IPS-20b (cell line): Measurements from ENCODE around the gene LIPE.

Source experiments
- H3K27ac ChIP-seq: one replicate; pipeline ENCODE4 v1.5.1; 2013; ENCODE audit warnings: low read length
- H3K27me3 ChIP-seq: 2 replicates; pipeline ENCODE4 v1.6.1; 2013; ENCODE audit warnings: mild to moderate bottlenecking, low read length, inconsistent platforms; ENCODE audit not compliant: insufficient read depth
- H3K36me3 ChIP-seq: 2 replicates; pipeline ENCODE4 v1.6.1; 2013; ENCODE audit warnings: low read depth, mild to moderate bottlenecking, inconsistent platforms, low read length, moderate library complexity; ENCODE audit not compliant: insufficient read depth
- H3K4me1 ChIP-seq: 2 replicates; pipeline ENCODE4 v1.6.1; 2013; ENCODE audit warnings: mild to moderate bottlenecking, control low read depth, inconsistent platforms, low read length, moderate library complexity; ENCODE audit not compliant: insufficient read depth
- H3K4me3 ChIP-seq: 2 replicates; pipeline ENCODE4 v1.5.1; 2013; ENCODE audit warnings: mild to moderate bottlenecking, low read length, inconsistent platforms
- H3K9ac ChIP-seq: 2 replicates; pipeline ENCODE4 v1.6.1; 2013; ENCODE audit warnings: low read depth, mild to moderate bottlenecking, inconsistent platforms, low read length, moderate library complexity
- H3K9me3 ChIP-seq: 2 replicates; pipeline ENCODE4 v1.6.1; 2013; ENCODE audit warnings: mild to moderate bottlenecking, low read depth, low read length, inconsistent platforms; ENCODE audit not compliant: insufficient read depth

The LIPE gene

GRCh38 chr19:42370068-42370520, 57.1 kb downstream of the LIPE start:
- H3K27me3 ChIP-seq: no peaks in the 10 kb centered on the region
- no peaks in the 10 kb centered on the region; the same call in 1 of the 2 replicates for H3K9me3 ChIP-seq
- H3K27ac ChIP-seq: no peak overlapping the region
- H3K4me3 ChIP-seq: peak overlapping the region; percentile 25; the same call in 1 of the 2 replicates
- H3K4me1 ChIP-seq: peaks cover 4% of the 10 kb centered on the region; the same call in 1 of the 2 replicates
- peaks cover 8% of the 10 kb centered on the region; the same call in 1 of the 2 replicates for H3K36me3 ChIP-seq
- peak overlapping the region; percentile 35; the same call in 1 of the 2 replicates for H3K9ac ChIP-seq

DNA sequence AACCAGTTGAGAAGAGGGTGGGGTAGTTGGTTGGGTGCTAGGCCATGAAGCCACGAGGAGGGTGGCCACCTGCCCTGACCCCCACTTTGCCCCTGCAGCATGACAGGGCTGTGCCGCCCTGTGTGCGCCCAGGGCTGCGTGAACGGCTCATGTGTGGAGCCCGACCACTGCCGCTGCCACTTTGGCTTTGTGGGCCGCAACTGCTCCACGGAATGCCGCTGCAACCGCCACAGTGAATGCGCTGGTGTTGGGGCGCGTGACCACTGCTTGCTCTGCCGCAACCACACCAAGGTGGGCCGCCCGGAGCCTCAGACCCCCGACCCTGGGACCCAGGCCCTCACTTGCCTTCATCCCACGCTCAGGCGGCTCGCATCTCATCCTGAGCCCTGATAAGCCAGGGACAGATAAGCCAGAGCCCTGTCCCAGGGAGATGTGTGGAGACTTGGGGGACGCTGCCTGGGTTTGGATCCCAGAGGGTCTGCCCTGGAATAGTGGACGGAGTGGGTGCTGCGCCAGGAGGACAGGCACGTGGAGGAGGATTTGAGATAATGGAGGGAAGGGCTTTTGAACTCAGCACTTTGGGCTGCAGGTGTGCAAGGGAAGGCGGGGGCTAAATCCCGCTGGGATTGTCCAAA, 57.6 kb downstream of the LIPE start:
- Histone ChIP-seq H3K9ac (peak overlapping the region; percentile 23; the same call in 1 of the 2 replicates), H3K27ac (no peak overlapping the region)

GRCh38 chr19:42368765-42369164, 58.4 kb downstream of the LIPE start:
- no peak overlapping the region for H3K4me3 ChIP-seq
- peaks cover 5% of the 10 kb centered on the region for H3K9me3 ChIP-seq
- H3K4me1 ChIP-seq: peaks cover 4% of the 10 kb centered on the region; the same call in 1 of the 2 replicates
- no peaks in the 10 kb centered on the region for H3K27me3 ChIP-seq
- H3K36me3 ChIP-seq: peaks cover 14% of the 10 kb centered on the region
- no peak overlapping the region for H3K27ac ChIP-seq
- H3K9ac ChIP-seq: no peak overlapping the region

More for the DNA sequence above, 57.6 kb downstream of the LIPE start:
- H3K27me3 ChIP-seq: no peaks in the 10 kb centered on the region
- peaks cover 8% of the 10 kb centered on the region; the same call in 1 of the 2 replicates for H3K36me3 ChIP-seq
- no peak overlapping the region for H3K4me3 ChIP-seq
- H3K9me3 ChIP-seq: no peaks in the 10 kb centered on the region; the same call in 1 of the 2 replicates
- H3K4me1 ChIP-seq: peaks cover 4% of the 10 kb centered on the region; the same call in 1 of the 2 replicates

- Histone ChIP-seq H3K9ac (no peak overlapping the region), H3K27ac (no peak overlapping the region), H3K27me3 (no peaks in the 10 kb centered on the region), H3K36me3 (peaks cover 16% of the 10 kb centered on the region), H3K4me3 (no peak overlapping the region), H3K9me3 (peaks cover 7% of the 10 kb centered on the region), H3K4me1 (peaks cover 4% of the 10 kb centered on the region; the same call in 1 of the 2 replicates)
Measured at GRCh38 chr19:42368360-42368759, 58.8 kb downstream of the LIPE start.

GRCh38 chr19:42367929-42368328, 59.3 kb downstream of the LIPE start:
- peaks cover 20% of the 10 kb centered on the region for H3K36me3 ChIP-seq
- H3K9ac ChIP-seq: no peak overlapping the region
- H3K9me3 ChIP-seq: peaks cover 7% of the 10 kb centered on the region
- H3K27ac ChIP-seq: no peak overlapping the region
- H3K4me1 ChIP-seq: peaks cover 4% of the 10 kb centered on the region; the same call in 1 of the 2 replicates
- no peaks in the 10 kb centered on the region for H3K27me3 ChIP-seq
- no peak overlapping the region for H3K4me3 ChIP-seq

DNA sequence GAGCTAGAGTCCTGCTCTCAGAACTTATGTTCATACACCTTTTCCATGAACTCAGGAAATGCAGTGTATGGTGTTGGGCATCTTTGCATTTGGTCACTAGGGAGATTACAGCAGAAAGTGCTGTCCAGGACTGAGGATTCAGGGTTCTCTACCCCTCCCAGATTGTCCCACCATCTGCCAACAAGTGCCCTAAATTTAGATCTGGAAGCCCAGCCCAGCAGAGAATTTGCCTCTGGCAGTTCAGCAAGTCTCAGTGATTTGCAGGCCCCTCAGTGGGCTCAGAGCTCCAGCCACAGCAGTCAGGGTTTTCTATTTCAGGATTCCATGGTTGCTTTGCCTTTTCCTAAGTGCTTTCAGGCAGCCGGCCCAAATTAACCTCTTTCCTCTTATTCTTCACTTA, 60.5 kb downstream of the LIPE start:
- Histone ChIP-seq H3K27me3 (no peaks in the 10 kb centered on the region), H3K36me3 (peaks cover 21% of the 10 kb centered on the region), H3K4me3 (no peak overlapping the region), H3K4me1 (peaks cover 4% of the 10 kb centered on the region; the same call in 1 of the 2 replicates), H3K9ac (no peak overlapping the region), H3K27ac (no peak overlapping the region), H3K9me3 (peaks cover 7% of the 10 kb centered on the region)

DNA sequence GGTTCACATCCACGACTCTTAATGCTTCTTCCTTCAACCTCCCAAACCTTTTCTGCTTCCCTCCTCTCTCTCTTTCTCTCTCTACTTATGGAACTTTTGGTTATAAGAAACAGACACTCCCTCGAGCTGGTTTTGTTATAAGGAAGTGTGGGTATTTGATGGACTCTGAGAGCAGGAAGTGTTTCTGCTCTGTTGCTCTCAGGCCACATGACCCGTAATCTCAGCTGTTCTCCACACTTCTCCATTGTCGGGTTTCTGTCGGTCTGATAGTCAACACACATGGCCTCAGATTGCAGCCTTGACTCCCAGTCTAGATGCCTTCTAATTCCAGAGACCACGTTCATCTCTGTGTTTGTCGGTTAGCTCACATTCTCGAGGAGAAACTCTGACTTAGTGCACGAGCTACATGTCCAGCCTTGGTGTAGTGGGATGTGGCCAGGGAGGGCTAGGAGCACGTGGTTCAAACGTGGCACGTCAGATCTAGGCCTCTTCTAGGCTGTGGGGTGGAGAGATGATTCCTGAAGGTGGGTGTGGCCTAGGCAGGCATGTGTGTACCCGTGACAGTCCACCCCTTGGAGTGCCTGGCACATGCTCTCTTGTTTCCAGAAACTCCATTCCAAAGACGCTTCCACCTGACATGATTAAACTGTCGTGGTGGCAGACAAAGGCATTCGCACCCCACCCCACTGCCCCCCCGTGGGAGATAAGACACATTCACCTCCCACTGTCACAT, 63.4 kb downstream of the LIPE start:
- Histone ChIP-seq H3K9ac (no peak overlapping the region), H3K4me3 (no peak overlapping the region), H3K4me1 (no peaks in the 10 kb centered on the region), H3K9me3 (peaks cover 7% of the 10 kb centered on the region), H3K27ac (no peak overlapping the region), H3K36me3 (peaks cover 17% of the 10 kb centered on the region), H3K27me3 (no peaks in the 10 kb centered on the region)

- Histone ChIP-seq H3K36me3 (peaks cover 17% of the 10 kb centered on the region), H3K27ac (no peak overlapping the region), H3K9me3 (peaks cover 7% of the 10 kb centered on the region), H3K4me3 (no peak overlapping the region), H3K4me1 (no peaks in the 10 kb centered on the region), H3K27me3 (no peaks in the 10 kb centered on the region), H3K9ac (no peak overlapping the region)
Measured at GRCh38 chr19:42362891-42363440, 64.2 kb downstream of the LIPE start.

- peaks cover 17% of the 10 kb centered on the region for H3K36me3 ChIP-seq
- H3K4me1 ChIP-seq: no peaks in the 10 kb centered on the region
- no peak overlapping the region for H3K4me3 ChIP-seq
- H3K27me3 ChIP-seq: no peaks in the 10 kb centered on the region
- H3K9me3 ChIP-seq: peaks cover 7% of the 10 kb centered on the region; the same call in 1 of the 2 replicates
- no peak overlapping the region for H3K9ac ChIP-seq
- H3K27ac ChIP-seq: no peak overlapping the region
Measured at GRCh38 chr19:42362342-42362741, 64.8 kb downstream of the LIPE start.

DNA sequence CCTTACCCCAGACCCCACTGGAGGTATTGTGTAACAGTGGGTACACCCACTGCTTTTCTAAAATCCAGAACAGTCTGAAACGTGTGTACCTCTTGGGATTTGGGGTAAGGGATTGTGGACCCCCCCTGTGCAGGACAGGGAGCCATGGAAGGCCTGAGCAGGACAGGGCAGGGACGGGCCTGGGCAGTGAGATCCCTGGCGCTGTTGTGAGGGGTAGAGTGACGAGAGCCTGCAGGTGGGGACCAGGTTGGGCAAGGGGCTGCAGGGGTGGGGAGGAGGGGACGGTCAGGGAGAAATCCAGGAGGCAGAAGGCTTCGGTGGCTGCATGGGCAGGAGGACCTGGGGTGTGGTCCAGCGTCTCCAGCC, 65.7 kb downstream of the LIPE start:
- H3K27me3 ChIP-seq: no peaks in the 10 kb centered on the region
- H3K36me3 ChIP-seq: peaks cover 24% of the 10 kb centered on the region
- peaks cover 7% of the 10 kb centered on the region; the same call in 1 of the 2 replicates for H3K9me3 ChIP-seq
- no peaks in the 10 kb centered on the region for H3K4me1 ChIP-seq
- H3K4me3 ChIP-seq: no peak overlapping the region
- no peak overlapping the region for H3K9ac ChIP-seq
- no peak overlapping the region for H3K27ac ChIP-seq

DNA sequence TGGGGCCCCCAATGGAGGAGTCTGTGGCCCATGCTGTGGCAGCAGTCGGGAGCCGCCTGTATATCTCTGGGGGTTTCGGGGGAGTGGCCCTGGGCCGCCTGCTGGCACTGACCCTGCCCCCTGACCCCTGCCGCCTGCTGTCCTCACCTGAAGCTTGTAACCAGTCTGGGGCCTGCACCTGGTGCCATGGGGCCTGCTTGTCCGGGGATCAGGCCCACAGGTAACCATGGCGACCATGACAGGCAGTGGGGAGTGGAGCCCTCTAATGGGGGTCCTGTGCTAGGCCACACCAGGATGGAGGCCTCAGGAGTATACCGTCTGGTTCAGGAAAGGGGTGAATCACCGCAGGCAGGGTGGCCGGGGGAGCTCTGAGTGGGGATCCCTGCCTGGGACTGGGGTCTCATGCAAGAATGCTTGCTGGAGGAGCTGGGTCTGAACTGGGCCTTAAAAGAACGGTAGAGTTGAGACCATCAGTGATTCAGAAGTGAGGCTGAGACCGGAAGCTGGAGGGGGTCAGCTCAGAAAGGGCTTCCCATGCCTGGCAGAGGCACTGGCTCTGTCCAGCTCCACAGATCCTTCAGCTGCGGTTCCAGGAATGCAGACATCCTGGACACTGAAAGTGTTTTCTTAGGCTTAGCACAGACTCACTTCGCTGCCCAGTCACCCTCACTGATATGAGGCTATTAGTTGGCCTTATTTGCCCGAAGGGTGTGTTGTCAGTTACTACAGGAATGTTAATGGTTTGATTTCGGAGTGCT, 66.2 kb downstream of the LIPE start:
- Histone ChIP-seq H3K27ac (no peak overlapping the region), H3K27me3 (no peaks in the 10 kb centered on the region), H3K36me3 (peaks cover 30% of the 10 kb centered on the region), H3K4me1 (no peaks in the 10 kb centered on the region), H3K9me3 (peaks cover 7% of the 10 kb centered on the region; the same call in 1 of the 2 replicates), H3K4me3 (no peak overlapping the region), H3K9ac (no peak overlapping the region)
